ENCODE data around the gene ZNF710.

GRCh38 chr15:90015749-90016148 lies 14.6 kb downstream of the ZNF710 start:
- no peak for TF ChIP-seq CTCF (conservative IDR thresholded peaks at IDR 0.05; ENCODE audit: low read depth, low read length)
- no peak for TF ChIP-seq EZH2 (IDR thresholded peaks at IDR 0.05; ENCODE audit: borderline replicate concordance, low read depth, low read length, poor library complexity, severe bottlenecking)

All from A673 (cell line).